KMS-11 (cell line): ENCODE results near the gene CALN1.
"Not testable (repeated sequence)": the region's sequence is repeated elsewhere in the genome, so short reads cannot be mapped to it uniquely, and the experiment has no call there.

Source experiments
- H2AFZ ChIP-seq: fragments of 200-600 bp; sonication (generic); 2 replicates; pipeline ENCODE4 v1.6.1; 2016; ENCODE audit warnings: antibody characterized with exemption, mixed run types, low read depth
- H3K27ac ChIP-seq: fragments of 200-600 bp; sonication (generic); 2 replicates; pipeline ENCODE4 v1.6.1; 2016; ENCODE audit warnings: mild to moderate bottlenecking, mixed run types
- H3K27me3 ChIP-seq: fragments of 200-600 bp; sonication (generic); 2 replicates; pipeline ENCODE4 v1.6.1; 2017; ENCODE audit warnings: mild to moderate bottlenecking, low read depth, mixed run types, moderate library complexity; ENCODE audit not compliant: insufficient read depth
- H3K36me3 ChIP-seq: fragments of 200-600 bp; sonication (generic); 2 replicates; pipeline ENCODE4 v1.6.1; 2017; ENCODE audit warnings: mild to moderate bottlenecking, mixed run types; ENCODE audit not compliant: insufficient read depth
- H3K4me1 ChIP-seq: fragments of 200-600 bp; sonication (generic); 2 replicates; pipeline ENCODE4 v1.6.1; 2016; ENCODE audit warnings: mild to moderate bottlenecking, low read depth, mixed run types; ENCODE audit not compliant: poor library complexity, severe bottlenecking
- H3K4me2 ChIP-seq: fragments of 200-600 bp; sonication (generic); 2 replicates; pipeline ENCODE4 v1.7.0; 2016; ENCODE audit warnings: mild to moderate bottlenecking, mixed run types
- H3K4me3 ChIP-seq: fragments of 200-600 bp; sonication (generic); IDR thresholded peaks from 2 replicates; pipeline ENCODE4 v1.6.1; 2017; ENCODE audit warnings: low read depth, low read length, mixed read lengths; ENCODE audit not compliant: insufficient read depth
- H3K79me2 ChIP-seq: fragments of 200-600 bp; sonication (generic); 2 replicates; pipeline ENCODE4 v1.6.1; 2016; ENCODE audit warnings: low read depth, mixed run types; ENCODE audit not compliant: insufficient read depth
- H3K9ac ChIP-seq: fragments of 200-600 bp; sonication (generic); 2 replicates; pipeline ENCODE4 v1.6.1; 2016; ENCODE audit warnings: mild to moderate bottlenecking, mixed run types
- H4K20me1 ChIP-seq: fragments of 200-600 bp; sonication (generic); 2 replicates; pipeline ENCODE4 v1.6.1; 2016; ENCODE audit warnings: mild to moderate bottlenecking, mixed run types; ENCODE audit not compliant: insufficient read depth
- CTCF ChIP-seq: fragments of 200-600 bp; sonication (generic); conservative IDR thresholded peaks from 2 replicates; pipeline ENCODE4 v1.6.1; 2017; ENCODE audit warnings: low read depth, mild to moderate bottlenecking, antibody characterized with exemption, low read length, moderate library complexity, mixed read lengths

CALN1 gene

GRCh38 chr7:72386118-72386517 lies 26.0 kb downstream of the CALN1 start:
- Histone ChIP-seq H3K4me2 (no peak overlapping the region), H3K4me3 (no peak overlapping the region), H3K27me3 (no peaks in the 10 kb centered on the region), H2AFZ (no peak overlapping the region), H3K36me3 (no peaks in the 10 kb centered on the region), H3K9ac (no peak overlapping the region), H3K4me1 (no peaks in the 10 kb centered on the region), H4K20me1 (no peaks in the 10 kb centered on the region), H3K27ac (no peak overlapping the region), H3K79me2 (no peaks in the 10 kb centered on the region)
- no peak for TF ChIP-seq CTCF

GRCh38 chr7:72362246-72362645 lies 49.9 kb downstream of the CALN1 start:
- H3K27ac ChIP-seq: no peak overlapping the region
- H3K79me2 ChIP-seq: no peaks in the 10 kb centered on the region
- H3K4me2 ChIP-seq: no peak overlapping the region
- H3K27me3 ChIP-seq: no peaks in the 10 kb centered on the region
- no peaks in the 10 kb centered on the region for H3K36me3 ChIP-seq
- H2AFZ ChIP-seq: no peak overlapping the region
- H4K20me1 ChIP-seq: no peaks in the 10 kb centered on the region
- H3K4me1 ChIP-seq: no peaks in the 10 kb centered on the region
- no peak overlapping the region for H3K4me3 ChIP-seq
- TF ChIP-seq CTCF: no peak
- no peak overlapping the region for H3K9ac ChIP-seq

- no peak overlapping the region for H3K4me2 ChIP-seq
- no peaks in the 10 kb centered on the region for H3K36me3 ChIP-seq
- H3K79me2 ChIP-seq: no peaks in the 10 kb centered on the region
- no peaks in the 10 kb centered on the region for H3K27me3 ChIP-seq
- H2AFZ ChIP-seq: no peak overlapping the region
- no peak overlapping the region for H3K9ac ChIP-seq
- no peak overlapping the region for H3K27ac ChIP-seq
- no peak for TF ChIP-seq CTCF
- no peaks in the 10 kb centered on the region for H4K20me1 ChIP-seq
- no peak overlapping the region for H3K4me3 ChIP-seq
- no peaks in the 10 kb centered on the region for H3K4me1 ChIP-seq
These were observed 66.9 kb downstream of the CALN1 start for GRCh38 chr7:72345208-72345727.

- no peaks in the 10 kb centered on the region for H3K36me3 ChIP-seq
- no peak overlapping the region for H3K4me3 ChIP-seq
- H3K79me2 ChIP-seq: no peaks in the 10 kb centered on the region
- H3K4me2 ChIP-seq: no peak overlapping the region
- no peaks in the 10 kb centered on the region for H3K27me3 ChIP-seq
- no peaks in the 10 kb centered on the region for H4K20me1 ChIP-seq
- H3K9ac ChIP-seq: no peak overlapping the region
- no peaks in the 10 kb centered on the region for H3K4me1 ChIP-seq
- no peak for TF ChIP-seq CTCF
- H2AFZ ChIP-seq: no peak overlapping the region
- no peak overlapping the region for H3K27ac ChIP-seq
These were observed 68.1 kb downstream of the CALN1 start for GRCh38 chr7:72343991-72344390.

- not testable (repeated sequence) for H3K9ac ChIP-seq, H3K4me1 ChIP-seq, H3K79me2 ChIP-seq, H3K4me2 ChIP-seq, H3K27ac ChIP-seq, H3K27me3 ChIP-seq, H3K4me3 ChIP-seq, H3K36me3 ChIP-seq, H4K20me1 ChIP-seq, H2AFZ ChIP-seq
These were observed 68.8 kb downstream of the CALN1 start for GRCh38 chr7:72343354-72343753.
